RWPE1 (cell line): ENCODE data around the gene GSE1.

ENCODE experiments used
- CTCF ChIA-PET: fragments of 350-600 bp; sonication (Branson Sonifier 250); formaldehyde crosslinking; extraction: SDS; loops from one replicate; lab custom pipeline; 2021; lab: Yijun Ruan, JAX
- POLR2A ChIA-PET: fragments of 400-600 bp; formaldehyde crosslinking; extraction: SDS; loops from one replicate; lab custom pipeline; 2020; ENCODE audit warnings: antibody characterized with exemption; ENCODE audit not compliant: low non-redundant PET; lab: Yijun Ruan, JAX
- DNase-seq: peaks from one replicate; pipeline ENCODE4 v3.0.0; 2012; ENCODE audit warnings: low spot score
- H3K27ac ChIP-seq: fragments of 450-650 bp; 2 replicates; pipeline ENCODE4 v1.5.1; 2017
- CTCF ChIP-seq: fragments of 450-650 bp; conservative IDR thresholded peaks from 2 replicates; pipeline ENCODE4 v1.5.1; 2017; ENCODE audit warnings: low read depth, mild to moderate bottlenecking

The GSE1 gene

GRCh38 chr16:85667261-85667660 lies 54.1 kb downstream of the GSE1 start:
- no peak for TF ChIP-seq CTCF
- POLR2A ChIA-PET, result no interaction called here
- CTCF ChIA-PET, result no interaction called here
- H3K27ac ChIP-seq, result peak overlapping the region; percentile 23
- no peak for DNase-seq

GRCh38 chr16:85667841-85668413 lies 54.8 kb downstream of the GSE1 start:
- CTCF ChIA-PET, result no interaction called here
- H3K27ac ChIP-seq, result peak overlapping the region; percentile 23
- POLR2A ChIA-PET, result no interaction called here
- TF ChIP-seq CTCF, result no peak
- no peak for DNase-seq

GRCh38 chr16:85668676-85669424 lies 55.7 kb downstream of the GSE1 start:
- no peak for DNase-seq
- CTCF ChIA-PET, result interaction anchor here (0.5 kb wide), 1 partner anchor 9 kb away, joined by 3 read pairs; no protein-coding TSS in a partner anchor
- no peak for TF ChIP-seq CTCF

GRCh38 chr16:85670840-85671239 lies 57.7 kb downstream of the GSE1 start:
- DNase-seq, result no peak
- TF ChIP-seq CTCF, result no peak
- H3K27ac ChIP-seq, result no peak overlapping the region
- ChIA-PET CTCF (no interaction called here), POLR2A (interaction anchor here (0.6 kb wide), 2 partner anchors 78 to 407 kb away, joined by 3 to 6 read pairs; no protein-coding TSS in a partner anchor)

More at GRCh38 chr16:85668676-85669424, 55.7 kb downstream of the GSE1 start:
- POLR2A ChIA-PET, result no interaction called here
- peak overlapping the region; percentile 23; the same call in 1 of the 2 replicates for H3K27ac ChIP-seq

- ChIA-PET CTCF (interaction anchor here (0.5 to 0.7 kb wide), 2 partner anchors 559 to 1464 kb away, joined by 4 to 5 read pairs; no protein-coding TSS in a partner anchor), POLR2A (no interaction called here)
- peak overlapping the region; percentile 46 for H3K27ac ChIP-seq
- no peak for DNase-seq
- TF ChIP-seq CTCF, result no peak
Measured at GRCh38 chr16:85673529-85674417, 60.7 kb downstream of the GSE1 start.

GRCh38 chr16:85674418-85674755 lies 61.3 kb downstream of the GSE1 start:
- peak overlapping the region; percentile 46 for H3K27ac ChIP-seq
- POLR2A ChIA-PET, result no interaction called here
- CTCF ChIA-PET, result interaction anchor here (0.5 kb wide), 1 partner anchor 559 kb away, joined by 4 read pairs; no protein-coding TSS in a partner anchor
- no peak for DNase-seq
- no peak for TF ChIP-seq CTCF
